ENCODE results near the gene PLAC9.
"Not testable (repeated sequence)": the region's sequence is repeated elsewhere in the genome, so short reads cannot be mapped to it uniquely, and the experiment has no call there.

The PLAC9 gene

DNA sequence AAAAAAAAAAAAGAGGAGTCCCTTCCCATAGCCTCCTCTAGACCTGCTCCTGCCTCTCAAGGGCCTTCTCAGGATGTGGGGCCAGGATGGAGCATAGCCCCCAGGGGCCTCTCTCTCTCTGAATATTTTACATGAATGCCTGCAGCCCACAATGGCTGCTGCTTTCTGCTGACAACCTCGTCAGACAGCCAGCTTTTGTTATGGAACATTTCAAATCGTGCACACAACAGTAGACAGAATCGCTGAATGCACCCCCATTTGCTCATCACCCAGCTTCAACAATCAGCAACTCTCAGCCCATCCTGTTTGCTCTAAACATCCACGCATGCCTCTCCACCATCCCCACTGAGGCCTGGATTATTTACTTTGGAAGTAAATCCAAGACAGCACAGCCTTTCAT is 5.4 kb downstream of the PLAC9 start:
- DNase-seq (ENCODE audit: extremely low read depth in 1 of 2, low read depth in 1 of 2): no peak

DNA sequence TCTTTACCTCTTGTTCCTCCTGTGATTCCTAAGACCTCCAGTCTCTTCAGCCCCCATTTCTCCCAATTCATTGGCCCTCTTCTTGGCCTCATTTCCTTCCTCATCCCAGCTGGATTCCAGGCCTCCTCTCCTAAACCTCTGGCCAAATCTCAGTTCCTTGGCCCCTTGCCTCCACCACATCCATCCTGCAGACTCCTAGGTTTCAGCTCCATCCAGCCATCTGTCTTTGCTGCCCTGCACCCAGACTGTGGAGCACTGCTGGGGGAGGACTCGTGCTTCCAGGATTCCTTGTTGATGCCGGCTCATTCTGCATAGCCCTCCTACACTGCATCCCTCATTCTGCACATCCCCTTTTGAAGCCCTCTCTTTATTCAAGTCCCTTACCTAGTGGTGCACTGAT is 6.7 kb downstream of the PLAC9 start:
- DNase-seq (ENCODE audit: extremely low read depth in 1 of 2, low read depth in 1 of 2): no peak

DNA sequence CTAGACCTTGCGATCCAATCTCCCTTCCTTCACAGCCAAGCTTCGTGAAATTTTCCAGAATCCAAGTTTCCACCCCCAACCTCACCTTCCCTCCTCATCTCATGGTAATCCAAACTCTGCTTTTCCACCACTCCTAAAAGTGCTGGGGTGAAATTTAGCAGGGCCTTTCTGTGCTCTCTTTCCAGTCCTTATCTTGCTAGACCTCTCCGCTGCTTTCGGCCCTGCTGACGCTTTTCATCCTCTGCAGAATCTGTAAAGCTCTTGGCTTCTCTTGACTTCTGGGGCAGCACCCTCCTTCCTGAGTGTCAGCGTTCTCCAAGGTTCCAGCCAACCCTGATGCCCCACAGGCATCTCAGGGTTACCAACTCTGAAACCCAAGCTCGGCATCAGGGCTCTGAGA is 7.7 kb downstream of the PLAC9 start:
- no peak for DNase-seq (ENCODE audit: extremely low read depth in 1 of 2, low read depth in 1 of 2)

DNA sequence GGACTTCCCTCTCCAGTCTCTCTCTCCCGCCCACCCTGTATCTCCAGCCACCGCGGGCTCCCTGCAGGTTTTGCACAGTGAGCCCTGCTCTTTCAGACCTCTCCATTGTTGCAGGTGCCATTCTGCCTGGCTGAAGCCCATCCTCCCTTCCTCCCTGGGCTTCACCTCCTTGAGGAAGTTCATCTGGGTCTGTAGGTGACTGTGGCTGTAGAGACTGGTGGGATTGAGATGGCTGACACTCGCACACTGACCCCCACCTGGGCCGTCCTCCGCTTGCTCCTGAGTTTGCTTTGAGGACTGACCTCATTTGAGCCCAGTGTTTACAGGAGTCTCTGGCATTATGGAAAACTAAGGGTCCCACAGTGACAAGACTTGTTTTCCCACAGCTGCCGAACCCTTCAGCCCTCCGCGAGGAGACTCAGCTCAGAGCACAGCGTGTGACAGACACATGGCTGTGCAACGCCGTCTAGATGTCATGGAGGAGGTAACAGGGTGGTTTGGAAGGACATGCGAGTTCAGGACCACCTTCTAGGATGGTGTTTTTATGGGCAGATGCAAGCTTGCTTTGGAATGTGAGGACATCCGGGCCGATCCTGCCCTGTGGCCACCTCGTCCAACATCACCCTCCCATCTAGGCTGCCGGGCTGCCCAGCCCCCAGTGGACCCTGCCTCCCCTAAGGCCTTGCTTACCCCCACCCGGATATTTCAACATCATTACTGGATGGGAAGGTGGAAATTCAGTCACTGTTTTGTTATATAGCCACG is 9.3 kb downstream of the PLAC9 start:
- no peak for DNase-seq (ENCODE audit: extremely low read depth in 1 of 2, low read depth in 1 of 2)

DNA sequence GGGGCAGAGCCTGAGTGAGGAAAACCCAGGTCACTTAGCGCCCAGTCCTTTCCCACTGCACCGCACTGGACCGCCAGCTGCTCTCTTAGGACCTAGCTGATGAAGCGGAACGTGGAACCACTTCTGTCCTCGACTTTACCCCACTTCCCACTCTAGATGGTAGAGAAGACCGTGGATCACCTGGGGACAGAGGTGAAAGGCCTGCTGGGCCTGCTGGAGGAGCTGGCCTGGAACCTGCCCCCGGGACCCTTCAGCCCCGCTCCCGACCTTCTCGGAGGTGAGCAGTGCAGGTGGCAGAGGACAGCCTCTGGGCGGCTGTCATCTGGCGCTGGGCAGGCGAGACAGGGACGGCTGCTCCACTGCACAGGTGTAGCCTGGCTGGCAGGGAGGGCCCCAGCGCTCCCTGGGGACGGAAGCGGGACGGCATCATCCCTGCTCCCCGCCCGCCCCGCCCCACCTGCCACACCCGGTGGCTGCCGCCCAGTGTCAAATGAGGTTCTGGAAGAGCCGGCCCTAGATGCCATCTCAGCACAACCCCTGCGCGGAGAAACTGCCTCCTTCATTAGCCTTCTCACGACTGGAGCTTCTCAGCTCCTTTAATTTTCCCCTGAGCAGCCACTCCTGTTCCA is 11.7 kb downstream of the PLAC9 start:
- DNase-seq (ENCODE audit: extremely low read depth in 1 of 2, low read depth in 1 of 2): no peak

DNA sequence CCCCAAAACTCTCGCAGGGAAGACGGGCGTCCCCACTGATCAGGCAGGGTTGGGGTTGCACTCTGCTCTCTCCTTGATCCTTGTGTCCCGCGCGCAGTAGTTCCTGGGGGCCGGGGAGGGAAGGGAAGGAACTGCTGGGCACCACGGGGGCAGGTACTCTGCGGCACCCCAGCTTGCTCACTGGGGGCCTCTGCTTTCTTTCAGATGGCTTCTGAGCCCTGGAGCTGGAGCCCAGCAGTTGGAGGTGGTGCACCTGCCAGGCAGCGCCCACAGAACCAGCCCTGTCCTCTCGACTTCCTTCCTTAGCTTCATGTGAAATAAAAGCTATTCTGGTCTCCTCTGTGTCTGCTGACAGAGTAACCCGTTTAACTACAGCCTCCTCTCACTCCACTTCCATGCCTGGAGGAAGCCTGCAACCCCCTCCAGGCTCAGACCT is 12.2 kb downstream of the PLAC9 start:
- DNase-seq (ENCODE audit: extremely low read depth in 1 of 2, low read depth in 1 of 2): no peak

DNA sequence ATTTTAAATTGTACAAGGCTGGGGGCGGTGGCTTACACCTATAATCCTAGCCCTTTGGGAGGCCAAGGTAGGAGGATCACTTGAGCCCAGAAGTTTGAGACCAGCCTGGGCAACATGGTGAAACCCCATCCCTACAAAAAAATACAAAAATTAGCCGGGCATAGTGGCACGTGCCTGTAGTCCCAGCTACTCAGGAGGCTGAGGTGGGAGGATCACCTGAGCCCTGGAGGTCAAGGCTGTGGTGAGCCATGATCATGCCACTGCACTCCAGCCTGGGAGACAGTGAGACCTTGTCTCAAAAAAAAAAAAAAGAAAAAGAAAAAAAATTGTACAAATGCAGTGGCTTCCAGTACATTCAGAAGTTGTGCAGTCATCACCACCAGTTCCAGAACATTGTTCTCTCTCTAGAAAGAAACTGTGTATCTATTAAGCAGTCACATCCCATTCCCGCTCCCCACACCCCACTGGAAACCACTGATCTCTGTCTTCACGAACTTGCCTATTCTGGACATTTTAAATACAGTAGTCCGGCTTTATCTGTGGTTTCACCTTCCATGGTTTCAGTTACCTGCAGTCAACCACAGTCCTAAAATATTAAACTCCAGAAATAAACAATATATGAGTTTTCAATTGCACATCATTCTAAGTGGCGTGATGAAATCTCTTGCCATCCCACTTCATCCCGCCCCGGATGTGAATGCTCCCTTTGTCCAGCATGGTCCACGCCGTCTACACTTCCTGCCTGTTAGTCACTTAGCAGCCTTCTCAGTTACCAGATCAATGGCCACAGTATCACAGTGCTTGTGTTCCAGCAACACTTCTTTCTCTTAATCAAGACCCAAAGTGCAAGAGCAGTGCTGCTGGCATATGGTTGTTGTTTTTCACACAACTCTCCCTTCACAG is 13.1 kb downstream of the PLAC9 start:
- DNase-seq (ENCODE audit: extremely low read depth in 1 of 2, low read depth in 1 of 2): not testable (repeated sequence)

DNA sequence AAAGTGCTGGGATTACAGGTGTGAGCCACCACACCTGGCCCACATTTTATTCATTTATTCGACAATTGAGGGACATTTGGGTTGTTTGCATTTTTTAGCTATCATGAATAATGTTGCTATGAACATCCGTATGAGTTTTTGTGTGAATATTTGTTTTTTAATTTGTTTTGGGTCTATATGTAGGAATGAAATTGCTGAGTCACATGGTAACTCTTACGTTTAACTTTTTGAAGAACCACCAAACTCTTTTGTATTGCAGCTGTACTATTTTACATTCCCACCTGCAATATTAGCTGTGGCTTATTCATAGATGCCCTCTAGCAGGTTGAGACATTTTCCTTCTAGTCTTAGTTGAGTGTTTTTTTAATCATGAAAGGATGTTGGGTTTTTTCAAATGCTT is 14.4 kb downstream of the PLAC9 start:
- no peak for DNase-seq (ENCODE audit: extremely low read depth in 1 of 2, low read depth in 1 of 2)

DNA sequence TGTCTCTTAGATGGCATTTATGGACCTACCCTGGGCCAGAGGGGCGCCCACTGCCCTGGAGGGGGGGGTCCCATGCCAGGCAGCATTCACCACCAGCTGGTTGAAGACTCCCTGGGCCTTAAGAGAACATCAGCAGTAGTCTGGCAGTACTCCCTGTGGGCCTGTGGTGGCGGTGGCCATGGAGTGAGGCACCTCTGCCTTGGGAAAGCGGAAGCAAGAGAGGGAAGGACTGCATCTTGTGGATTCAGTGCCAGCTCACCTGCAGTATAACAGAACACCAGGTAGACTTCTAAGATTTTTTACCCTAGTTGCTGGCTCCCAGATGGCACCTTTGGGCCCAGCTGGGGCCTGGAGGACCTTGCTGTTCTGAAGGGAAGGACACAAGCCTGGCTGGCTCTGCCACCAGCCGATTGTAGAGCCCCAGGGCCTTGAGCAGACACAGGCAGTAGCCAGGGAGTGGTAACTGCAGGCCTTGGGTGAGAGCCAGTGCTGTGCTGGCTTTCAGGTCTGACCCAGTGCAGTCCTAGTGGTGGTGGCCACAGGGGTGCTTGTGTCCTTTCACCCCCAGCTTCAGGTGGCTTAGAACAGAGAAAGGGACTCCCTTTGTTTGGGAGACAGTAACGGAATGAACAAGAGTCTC is 15.8 kb downstream of the PLAC9 start:
- DNase-seq (ENCODE audit: extremely low read depth in 1 of 2, low read depth in 1 of 2): no peak

DNA sequence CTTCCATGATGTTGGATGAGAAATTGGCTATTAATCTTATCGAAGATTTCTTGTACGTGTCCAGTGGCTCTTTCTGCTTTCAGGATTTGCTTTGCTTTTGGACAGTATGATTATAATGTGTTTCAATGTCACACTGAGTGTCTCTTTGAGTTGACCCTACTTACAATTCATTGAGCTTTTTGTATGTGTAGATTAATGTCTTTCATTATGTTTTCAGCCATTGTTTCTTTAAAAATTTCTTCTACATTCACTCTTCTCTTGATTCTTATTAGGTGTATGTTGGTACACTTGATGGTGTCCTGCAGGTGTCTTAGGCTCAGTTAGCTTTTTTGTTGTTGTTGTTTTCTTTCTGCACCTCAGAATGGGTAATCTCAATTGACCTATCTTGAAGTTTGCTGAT is 16.6 kb downstream of the PLAC9 start:
- no peak for DNase-seq (ENCODE audit: extremely low read depth in 1 of 2, low read depth in 1 of 2)

DNA sequence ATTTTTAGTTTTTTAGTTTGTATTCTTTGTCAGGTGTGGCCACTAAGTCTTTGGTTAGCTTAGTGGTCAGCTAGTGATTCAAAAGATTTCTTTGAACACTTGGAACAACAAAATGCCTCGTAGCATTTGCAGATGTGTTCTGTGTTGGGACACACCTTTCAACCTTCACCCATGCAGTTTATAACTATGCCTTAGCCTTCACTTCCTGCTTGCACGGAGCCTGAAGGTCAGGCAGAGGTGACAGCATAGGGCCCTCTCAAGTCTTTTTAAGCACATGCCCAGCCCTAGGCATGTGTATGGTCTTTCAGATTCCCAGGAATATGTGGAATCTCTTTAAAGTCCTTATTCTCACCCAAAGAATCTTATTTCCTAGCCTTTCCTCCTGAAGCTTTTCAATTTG is 17.6 kb downstream of the PLAC9 start:
- no peak for DNase-seq (ENCODE audit: extremely low read depth in 1 of 2, low read depth in 1 of 2)

DNA sequence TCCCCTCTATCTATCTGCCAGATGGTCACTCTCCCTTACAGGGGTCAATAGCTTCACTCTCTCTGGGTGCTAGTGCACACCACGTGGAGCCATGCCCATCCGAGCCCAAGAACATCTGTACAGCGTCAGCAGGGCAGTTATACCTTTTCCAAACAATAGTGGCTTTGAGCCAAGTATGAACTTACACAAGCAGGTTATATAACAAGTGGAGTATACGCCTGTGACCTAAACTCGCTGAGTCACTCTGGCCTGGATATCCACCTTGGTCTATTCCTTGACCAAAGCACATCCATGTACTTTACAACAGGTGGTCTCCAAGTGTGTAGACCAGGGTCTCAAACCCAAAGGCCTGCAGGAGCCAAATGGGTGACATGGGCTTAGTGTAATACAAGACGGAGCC is 20.3 kb downstream of the PLAC9 start:
- no peak for DNase-seq (ENCODE audit: extremely low read depth in 1 of 2, low read depth in 1 of 2)

DNA sequence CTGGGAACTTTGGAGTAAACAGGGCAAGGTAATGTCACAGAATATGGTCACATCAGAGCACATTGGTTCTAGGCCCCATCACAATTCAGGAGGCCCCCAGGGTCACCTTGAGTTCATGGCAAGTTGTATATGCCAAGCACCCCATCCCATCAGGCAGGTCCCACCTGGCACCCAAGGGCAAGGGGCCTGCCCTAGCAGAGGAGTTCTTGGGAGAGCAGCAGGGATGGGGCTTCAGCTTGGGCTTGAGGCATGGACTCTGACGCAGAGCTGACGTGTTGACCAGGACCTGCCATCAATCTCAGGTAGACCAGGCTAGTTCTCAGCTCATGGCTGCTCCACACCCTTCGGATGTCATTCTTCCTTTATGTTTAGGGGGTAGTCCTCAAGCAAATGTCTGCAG is 20.9 kb downstream of the PLAC9 start:
- no peak for DNase-seq (ENCODE audit: extremely low read depth in 1 of 2, low read depth in 1 of 2)

DNA sequence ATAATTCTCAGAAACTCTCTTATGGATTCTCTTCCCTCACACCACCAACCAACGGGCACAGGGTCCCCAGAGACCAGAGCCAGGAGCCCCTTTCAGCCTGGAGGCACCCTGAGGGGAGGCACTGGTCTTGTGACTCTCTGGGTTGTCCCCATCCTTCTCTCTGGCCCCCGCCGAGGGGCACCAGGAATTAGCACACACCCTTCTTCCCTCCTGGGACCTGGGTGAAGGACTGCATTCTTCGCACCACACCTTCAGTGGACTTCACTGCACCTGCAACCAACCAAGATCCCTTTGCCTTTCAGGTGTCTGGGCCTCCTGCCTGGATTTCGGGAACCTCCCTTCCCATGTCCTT is 22.1 kb downstream of the PLAC9 start:
- DNase-seq (ENCODE audit: extremely low read depth in 1 of 2, low read depth in 1 of 2): no peak

DNA sequence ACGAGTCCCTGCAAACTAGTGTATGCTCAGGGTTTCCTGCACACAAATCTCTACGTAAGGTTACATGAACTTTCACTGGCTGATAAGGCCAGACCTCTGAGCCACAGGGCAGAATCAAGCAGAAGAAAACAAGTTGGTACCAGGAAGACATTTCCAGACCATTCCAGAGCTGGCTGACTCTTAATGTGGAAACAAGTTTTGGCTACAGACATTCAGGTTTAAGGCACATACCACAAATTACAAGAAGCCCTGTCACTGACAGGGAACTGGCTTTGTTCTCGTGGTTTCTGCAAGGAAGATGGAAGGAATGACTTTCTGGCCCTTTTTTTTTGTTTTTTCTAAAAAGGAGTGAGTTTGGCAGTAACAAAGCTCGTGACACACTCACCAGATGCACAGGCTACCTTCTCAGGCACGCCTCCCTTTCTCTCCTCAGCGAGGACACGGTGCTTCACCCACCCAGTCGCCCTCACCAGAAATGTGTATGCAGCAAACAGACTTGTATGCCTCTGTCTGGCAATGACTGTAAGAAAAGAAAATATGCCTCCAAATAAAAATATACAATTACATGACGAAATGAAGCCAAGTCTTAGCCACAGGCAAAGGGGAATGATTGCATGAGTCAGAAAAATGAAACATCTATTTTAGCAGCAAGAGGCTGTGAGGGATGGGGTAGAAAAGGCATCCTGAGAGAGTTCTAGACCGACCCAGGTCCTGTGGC is 22.6 kb downstream of the PLAC9 start:
- no peak for DNase-seq (ENCODE audit: extremely low read depth in 1 of 2, low read depth in 1 of 2)

DNA sequence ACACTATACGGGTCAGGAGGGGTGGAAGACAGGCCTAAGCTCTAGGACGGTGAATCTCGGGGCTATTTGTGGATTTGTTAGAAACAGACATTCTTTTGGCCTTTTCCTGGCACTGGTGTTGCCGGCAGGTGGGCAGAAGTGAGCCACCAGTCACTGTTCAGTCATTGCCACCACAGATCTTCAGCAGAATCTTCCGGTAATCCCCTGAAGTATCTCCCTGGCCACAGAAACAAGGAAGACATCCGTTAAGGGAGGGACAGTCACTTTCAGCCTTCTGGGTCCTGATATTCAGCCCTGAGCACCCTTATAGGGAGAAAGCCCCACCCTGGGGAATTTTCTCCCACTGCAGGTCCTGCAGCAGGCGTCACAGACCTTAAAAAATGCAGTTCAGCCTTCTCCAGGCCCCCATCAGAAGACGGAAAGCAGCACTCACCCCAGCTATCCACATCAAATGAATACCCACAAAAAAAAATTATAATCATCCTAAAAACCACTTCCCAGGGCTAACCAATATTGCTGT is 23.2 kb downstream of the PLAC9 start:
- DNase-seq (ENCODE audit: extremely low read depth in 1 of 2, low read depth in 1 of 2): no peak

DNA sequence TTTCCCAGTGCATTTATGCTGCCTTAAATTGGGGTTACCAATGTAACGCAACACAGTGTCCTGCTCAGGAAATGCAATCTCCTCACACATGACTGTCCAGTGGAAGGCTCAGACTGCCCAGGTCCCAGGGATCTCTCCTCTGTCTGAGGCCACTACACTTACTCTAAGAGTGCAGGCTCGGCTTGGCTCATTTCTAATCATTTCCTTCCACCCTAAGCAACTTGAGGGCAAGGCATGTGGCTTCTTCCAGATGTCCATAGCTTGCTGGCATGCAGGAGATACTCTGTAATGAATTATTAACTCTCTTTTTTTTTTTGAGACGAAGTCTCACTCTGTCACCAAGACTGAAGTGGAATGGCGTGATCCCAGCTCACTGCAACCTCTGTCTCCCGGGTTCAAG is 23.7 kb downstream of the PLAC9 start:
- no peak for DNase-seq (ENCODE audit: extremely low read depth in 1 of 2, low read depth in 1 of 2)

DNA sequence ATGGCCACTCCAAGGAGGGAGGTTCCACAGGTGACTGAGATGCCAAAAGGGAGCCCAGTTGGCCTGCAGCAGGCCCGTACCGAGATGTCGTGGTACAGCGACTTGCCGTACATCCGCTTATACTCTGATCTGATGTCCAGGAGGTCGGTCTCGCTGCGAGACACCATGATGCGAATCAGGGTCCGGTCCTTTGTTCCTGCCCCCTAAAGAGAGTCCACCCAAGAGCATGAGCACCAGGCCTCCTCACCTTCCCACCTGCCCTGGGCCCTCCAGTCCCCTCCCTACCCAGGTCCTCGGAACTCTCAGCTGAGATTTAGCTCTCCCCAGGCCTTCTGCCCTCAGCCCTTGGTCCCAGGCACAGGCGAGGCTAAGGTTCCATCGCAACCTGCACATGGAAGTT is 25.0 kb downstream of the PLAC9 start:
- DNase-seq (ENCODE audit: extremely low read depth in 1 of 2, low read depth in 1 of 2): no peak

DNA sequence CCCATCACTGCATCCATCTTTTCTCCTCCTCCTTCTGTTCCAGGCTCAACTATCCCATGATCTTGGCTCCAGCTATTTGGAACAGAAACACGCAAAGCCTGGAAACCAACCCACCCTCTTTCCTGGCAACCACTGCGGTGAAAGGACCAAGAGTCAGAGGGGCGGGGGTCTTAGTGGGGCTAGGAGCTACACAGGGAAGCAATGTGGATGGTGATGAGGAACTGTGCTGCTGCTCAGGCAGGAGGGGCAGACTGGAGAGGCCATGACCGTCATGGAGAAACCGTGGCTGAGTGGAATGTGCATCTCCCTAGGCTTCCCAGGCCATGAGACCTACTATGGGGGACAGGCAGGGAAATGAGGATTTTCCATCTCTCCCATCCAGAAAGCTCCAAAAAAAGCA is 25.6 kb downstream of the PLAC9 start:
- no peak for DNase-seq (ENCODE audit: extremely low read depth in 1 of 2, low read depth in 1 of 2)

DNA sequence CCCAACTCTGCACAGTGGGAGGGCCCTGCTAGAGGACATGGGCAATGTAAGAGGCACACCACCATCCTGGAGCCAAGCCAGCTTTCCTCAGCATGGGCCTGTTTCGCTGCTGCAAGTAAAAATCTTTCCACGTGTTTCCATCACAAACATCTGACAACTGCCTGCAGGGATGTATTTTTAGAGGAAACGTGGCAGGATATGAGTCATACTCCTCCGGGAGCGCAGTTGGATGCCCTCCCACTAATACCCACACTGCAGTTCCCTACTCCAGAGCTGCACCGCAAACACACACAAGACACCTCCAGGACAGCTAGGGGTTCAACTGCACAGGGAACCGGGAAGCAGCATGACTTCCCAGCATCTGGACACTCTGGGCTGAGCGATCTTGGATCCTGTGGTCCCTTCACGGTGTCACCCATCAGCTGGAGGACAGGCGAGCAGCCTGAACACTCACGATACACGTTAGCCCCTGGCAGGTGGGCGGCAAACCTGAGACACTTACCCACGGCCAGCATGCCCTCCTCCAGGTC is 26.1 kb downstream of the PLAC9 start:
- DNase-seq (ENCODE audit: extremely low read depth in 1 of 2, low read depth in 1 of 2): no peak
